Activated CD4-positive, alpha-beta T cell treated with anti-CD3 and anti-CD28 coated beads for 4 hours (primary cell): ENCODE measurements around the gene RNF150.
"Not testable (repeated sequence)": the region's sequence is repeated elsewhere in the genome, so short reads cannot be mapped to it uniquely, and the experiment has no call there.

Experiments
- DNase-seq, 2 donors: peaks; one replicate each; pipeline ENCODE4 v3.0.0-alpha.2; 2020

The RNF150 gene

GRCh38 chr4:141074098-141074878, 59.0 kb downstream of the RNF150 start:
- DNase-seq = no peak

DNA sequence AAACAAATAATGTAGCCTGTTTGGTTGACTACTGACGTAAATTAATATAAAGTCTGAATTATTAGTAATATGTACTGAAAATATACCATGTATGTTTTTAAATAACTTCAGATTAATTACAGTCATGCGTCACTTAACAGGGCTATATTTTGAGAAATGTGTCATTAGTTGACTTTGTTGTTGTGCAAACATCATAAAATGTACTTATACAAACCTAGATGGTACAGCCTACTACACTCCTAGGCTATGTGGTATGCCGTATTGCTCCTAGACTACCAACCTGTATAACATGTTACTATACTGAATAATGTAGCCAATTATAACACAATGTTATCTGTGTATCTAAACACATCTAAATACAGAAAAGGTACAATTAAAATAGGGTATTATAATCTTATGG, 66.6 kb downstream of the RNF150 start:
- no peak for DNase-seq

DNA sequence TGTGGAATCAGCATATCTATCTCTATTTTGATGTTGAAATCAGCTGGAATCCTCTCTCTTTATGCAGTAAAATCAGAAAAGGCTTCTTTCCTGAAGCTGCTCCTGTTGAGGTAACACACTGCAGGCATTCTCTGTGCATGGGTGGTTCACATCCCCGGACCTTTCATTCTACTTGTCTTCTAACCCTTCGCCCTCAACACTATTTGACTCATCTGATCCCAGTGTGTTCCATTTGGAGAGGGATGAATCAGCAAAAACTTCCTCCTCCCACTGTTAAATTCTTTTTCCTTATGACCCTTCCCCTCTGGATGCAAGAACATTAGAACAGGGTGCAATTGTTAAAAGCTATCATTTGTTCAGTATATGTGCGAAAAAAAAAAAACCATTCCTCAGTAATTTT, 67.4 kb downstream of the RNF150 start:
- no peak for DNase-seq

GRCh38 chr4:141062651-141063050, 70.6 kb downstream of the RNF150 start:
- no peak for DNase-seq

GRCh38 chr4:141058591-141059512, 74.4 kb downstream of the RNF150 start:
- no peak for DNase-seq

DNA sequence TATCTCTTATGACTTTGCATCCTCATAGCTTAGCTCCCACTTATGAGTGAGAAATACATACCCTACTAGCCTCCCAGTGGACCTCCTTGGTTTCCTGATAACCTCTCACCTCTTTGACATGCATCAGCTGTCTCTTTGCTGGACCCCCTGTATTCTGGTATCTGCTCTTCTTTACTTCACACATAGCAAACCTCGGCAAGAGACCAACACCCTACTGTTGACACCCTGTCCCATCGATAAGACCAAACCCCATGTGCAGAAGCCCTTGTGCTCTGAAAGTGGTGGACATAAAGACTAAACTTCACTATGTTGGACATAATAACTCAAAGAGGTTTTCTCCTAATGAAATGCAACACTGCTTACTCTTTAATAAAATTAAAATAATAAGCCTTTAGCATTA, 75.7 kb downstream of the RNF150 start:
- no peak for DNase-seq

GRCh38 chr4:141056473-141056872, 76.8 kb downstream of the RNF150 start:
- no peak for DNase-seq

GRCh38 chr4:141054446-141054845, 78.8 kb downstream of the RNF150 start:
- DNase-seq = no peak

DNA sequence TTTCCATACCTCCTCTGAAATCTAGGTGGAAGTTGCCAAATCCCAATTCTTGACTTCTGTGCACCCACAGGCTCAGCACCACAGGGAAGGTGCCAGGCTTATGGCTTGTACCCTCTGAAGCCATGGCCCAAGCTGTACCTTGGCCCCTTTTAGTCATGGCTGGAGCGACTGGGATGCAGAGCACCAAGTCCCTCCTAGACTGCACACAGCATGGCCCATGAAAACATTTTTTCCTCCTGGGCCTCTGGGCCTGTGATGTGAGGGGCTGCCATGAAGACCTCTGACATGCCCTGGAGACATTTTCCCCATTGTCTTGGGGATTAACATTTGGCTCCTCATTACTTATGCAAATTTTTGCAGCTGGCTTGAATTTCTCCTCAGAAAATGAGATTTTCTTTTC, 82.3 kb downstream of the RNF150 start:
- not testable (repeated sequence) for DNase-seq

DNA sequence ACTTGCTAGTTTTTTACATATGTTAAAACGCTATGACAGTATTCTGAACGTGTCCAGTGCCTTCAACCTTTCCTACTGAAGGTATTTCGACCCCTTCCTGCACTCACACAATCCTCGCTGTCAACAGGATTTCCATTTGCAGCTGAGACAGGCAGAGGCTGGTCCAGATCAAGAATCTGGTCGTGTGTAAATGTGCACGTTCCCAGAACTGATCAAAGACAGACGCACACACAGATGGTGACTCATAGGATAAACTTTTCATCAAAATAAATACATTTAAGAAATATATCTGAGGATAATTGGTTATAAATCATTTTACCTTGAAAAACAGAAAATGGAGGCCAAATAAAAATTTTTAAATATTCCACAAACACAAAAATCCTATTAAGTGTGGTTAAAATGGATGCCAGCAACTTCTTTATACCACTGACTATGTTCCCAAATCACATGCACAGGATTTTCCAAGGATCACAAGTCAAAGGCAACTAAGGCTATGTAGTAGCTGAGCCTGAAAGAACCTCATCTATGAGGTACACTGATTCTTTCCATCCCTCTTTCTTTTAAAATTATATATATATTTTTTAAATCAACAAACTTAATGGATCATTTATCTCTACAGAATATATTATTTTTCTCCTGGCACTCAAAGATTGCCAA, 85.9 kb downstream of the RNF150 start:
- no peak for DNase-seq

- DNase-seq = no peak
Observed at GRCh38 chr4:141046255-141046654, 87.0 kb downstream of the RNF150 start.

GRCh38 chr4:141045848-141046247, 87.4 kb downstream of the RNF150 start:
- no peak for DNase-seq

DNA sequence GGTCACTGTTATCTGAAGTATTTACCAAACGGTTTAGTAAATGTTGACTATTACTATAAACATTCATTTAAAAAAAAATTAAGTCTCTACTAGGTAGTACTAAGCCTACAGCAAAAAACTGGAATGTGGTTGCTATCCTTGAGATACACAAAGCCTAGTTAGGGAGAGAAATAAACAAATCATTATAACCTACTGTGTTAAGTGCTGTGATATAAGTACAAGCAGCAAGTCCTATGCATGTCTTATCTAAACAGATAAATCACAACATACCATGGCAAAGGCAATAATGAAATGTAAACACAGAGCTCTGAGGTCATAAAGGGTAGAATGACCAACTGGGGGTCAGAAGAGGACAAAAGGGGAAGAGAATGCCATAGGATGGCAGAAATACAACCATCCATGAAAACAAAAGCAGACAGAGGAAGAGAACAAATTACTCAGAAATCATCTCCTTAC, 92.2 kb downstream of the RNF150 start:
- DNase-seq = no peak

- no peak for DNase-seq
Observed at GRCh38 chr4:141039156-141039555, 94.1 kb downstream of the RNF150 start.

DNA sequence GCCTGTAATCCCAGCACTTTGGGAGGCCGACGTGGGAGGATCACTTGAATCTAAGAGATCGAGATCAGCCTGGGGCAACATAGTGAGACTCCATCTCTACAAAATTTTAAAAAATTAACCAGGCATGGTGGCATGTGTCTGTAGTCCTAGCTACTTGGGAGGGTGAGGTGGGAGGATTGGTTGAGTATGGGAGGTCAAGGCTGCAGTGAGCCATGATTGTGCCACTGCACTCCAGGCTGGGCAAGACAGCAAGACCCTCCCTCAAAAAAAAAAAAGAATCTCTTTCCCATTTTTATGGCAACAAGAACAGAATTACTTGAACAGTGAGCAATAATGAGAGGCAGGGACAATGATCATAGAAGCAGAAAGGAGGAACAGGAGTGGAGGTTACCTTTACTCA, 94.8 kb downstream of the RNF150 start:
- no peak for DNase-seq

GRCh38 chr4:141037446-141037845, 95.8 kb downstream of the RNF150 start:
- DNase-seq = no peak

GRCh38 chr4:141036786-141037185, 96.5 kb downstream of the RNF150 start:
- no peak for DNase-seq

DNA sequence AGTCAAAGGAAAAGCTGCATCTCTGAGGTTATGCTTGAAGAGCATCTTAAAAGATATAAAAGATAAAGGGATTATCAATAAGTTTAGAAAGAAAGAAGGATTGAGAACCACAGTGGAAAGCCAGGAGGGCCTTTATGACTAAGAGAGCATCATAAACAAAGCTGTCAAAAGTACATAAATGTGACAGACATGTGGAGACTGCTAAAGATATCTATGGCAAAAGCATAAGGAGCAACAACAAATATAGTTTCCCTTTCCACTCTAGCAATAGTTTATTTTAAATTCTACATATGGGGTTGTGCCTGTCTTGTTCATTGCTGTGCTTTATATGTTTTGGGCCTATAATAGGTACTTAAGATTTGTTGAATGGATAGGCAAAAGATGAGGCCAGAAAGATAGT, 97.3 kb downstream of the RNF150 start:
- no peak for DNase-seq

DNA sequence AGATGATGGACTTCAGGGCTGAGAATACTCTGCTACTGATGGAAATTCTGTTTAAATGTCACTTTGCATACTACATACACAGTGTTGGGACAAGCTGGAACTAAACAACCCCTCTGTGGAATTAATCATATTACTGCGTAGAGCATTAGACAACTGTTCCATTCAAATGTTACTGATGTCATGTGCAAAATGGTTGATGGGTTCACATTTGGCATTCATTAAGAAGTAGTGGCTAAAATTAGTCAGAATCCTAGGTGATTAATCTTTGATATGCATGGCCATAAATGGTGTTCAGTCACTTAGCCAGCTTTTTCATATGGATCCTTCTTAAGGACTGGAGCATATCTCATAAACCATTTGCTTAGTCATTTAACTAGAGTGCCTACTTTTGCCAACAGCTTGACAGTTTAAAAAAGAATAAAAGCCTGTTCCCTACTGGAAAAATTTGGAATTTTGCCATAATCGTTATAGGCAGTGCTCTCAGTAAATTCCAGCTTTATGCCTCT, 105.2 kb downstream of the RNF150 start:
- no peak for DNase-seq

GRCh38 chr4:141027421-141027820, 105.8 kb downstream of the RNF150 start:
- DNase-seq = no peak

- DNase-seq = no peak
Observed at GRCh38 chr4:141026900-141027299, 106.4 kb downstream of the RNF150 start.

- DNase-seq = no peak
Observed at GRCh38 chr4:141023051-141023450, 110.2 kb downstream of the RNF150 start.

DNA sequence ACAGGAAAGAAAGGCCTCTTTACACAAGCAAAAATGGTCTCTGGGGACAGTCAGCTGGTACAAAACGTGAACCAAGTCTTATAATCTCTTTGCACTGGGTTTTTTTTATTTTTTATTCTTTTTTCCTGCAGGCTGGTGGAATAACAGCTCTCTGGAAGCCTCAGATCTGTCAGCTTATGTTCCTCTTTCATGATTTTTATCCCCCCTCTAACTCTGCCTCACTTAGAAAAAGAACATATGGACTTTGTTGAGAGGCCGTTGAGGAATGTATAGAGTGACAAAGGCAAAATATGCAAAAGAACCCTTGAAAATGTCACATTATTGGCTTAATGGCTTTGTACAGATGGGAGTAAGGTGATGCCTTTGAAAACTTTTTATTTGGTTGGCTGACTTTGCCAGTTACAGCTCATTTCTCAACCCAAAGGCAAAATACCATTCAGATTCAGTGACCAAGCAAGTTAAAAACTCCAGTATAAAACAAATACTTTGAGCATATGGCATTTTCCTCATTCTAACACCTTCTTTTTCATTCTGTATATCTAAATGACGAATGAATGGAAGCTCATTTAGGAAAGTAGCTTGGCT, 111.1 kb downstream of the RNF150 start:
- DNase-seq = no peak
